ENCODE data around the gene SLC22A2. TPM values are rescaled to one million over a fixed set of nuclear protein-coding genes. Genes with fewer than 3 reads are reported as not detected.
A peak's percentile ranks its signal among the peaks of the same experiment; 100 is the strongest.

The SLC22A2 gene
- polyA plus RNA-seq, 3 donors, result 10.8 to 13.5 (median 13.4) TPM

GRCh38 chr6:160167604-160168399, 90.8 kb downstream of the SLC22A2 start:
- DNase-seq, result peak; percentile 71

Other genes with a start within 250 kb of the SLC22A2 start
- 1 to 10 TPM in 2 of 3 donors, under 1 TPM in 1; 0.51 to 1.5 (median 1.4) TPM for gene SLC22A1, start 137.0 kb downstream of the SLC22A2 start, polyA plus RNA-seq (ENCODE audit: insufficient read length in 3 of 3)
- 1 to 10 TPM; 3.9 to 7.2 (median 6.9) TPM for gene SLC22A3, start 89.6 kb upstream of the SLC22A2 start, polyA plus RNA-seq (ENCODE audit: insufficient read length in 3 of 3)